Activated CD8-positive, alpha-beta T cell treated with anti-CD3 and anti-CD28 coated beads, Interleukin-2, amount 10 ng/mL, durations not matched to agents 7 days and 5 days (primary cell): ENCODE data around the gene ETV3. TPM values are rescaled to one million over a fixed set of nuclear protein-coding genes. Genes with fewer than 3 reads are reported as not detected.

Source experiments
- ATAC-seq: fragments of 150-1000 bp; cut with Tn5 transposase; one replicate; pipeline ENCODE4 v1.10.0; 2021; ENCODE audit warnings: moderate library complexity
- CTCF ChIA-PET: fragments of 350-600 bp; sonication (Branson Sonifier 250); formaldehyde crosslinking; loops from one replicate; lab custom pipeline; 2021; ENCODE audit warnings: antibody characterized with exemption; lab: Charles Lee
- POLR2A ChIA-PET: fragments of 350-600 bp; sonication (Branson Sonifier 250); formaldehyde crosslinking; loops from one replicate; lab custom pipeline; 2021; ENCODE audit warnings: antibody characterized with exemption; lab: Charles Lee
- DNase-seq: peaks from one replicate; pipeline ENCODE4 v3.0.0-alpha.2; 2020
- H3K27ac Mint-ChIP-seq: one replicate; pipeline ENCODE4 v1.8.0; 2021; ENCODE audit warnings: mild to moderate bottlenecking, mixed read lengths
- H3K27me3 Mint-ChIP-seq: one replicate; pipeline ENCODE4 v1.8.0; 2021; ENCODE audit warnings: low read depth, mixed read lengths
- H3K36me3 Mint-ChIP-seq: one replicate; pipeline ENCODE4 v1.8.0; 2021; ENCODE audit warnings: low read depth, mixed read lengths
- H3K4me1 Mint-ChIP-seq: one replicate; pipeline ENCODE4 v1.8.0; 2021; ENCODE audit warnings: low read depth, mixed read lengths
- H3K4me3 Mint-ChIP-seq: one replicate; pipeline ENCODE4 v1.8.0; 2021; ENCODE audit warnings: mild to moderate bottlenecking, mixed read lengths
- H3K9me3 Mint-ChIP-seq: one replicate; pipeline ENCODE4 v1.8.0; 2022; ENCODE audit warnings: mixed read lengths; ENCODE audit not compliant: insufficient read depth
- total RNA-seq, 2 experiments: library from RNA; stranded (reverse); gene quantifications; one replicate each; pipeline ENCODE4 v1.2.3, GENCODE V29; 2021

The ETV3 gene
- total RNA-seq, 2 experiments from 2014 or later = 38.2 to 40.2 TPM

- Mint-ChIP-seq H3K4me3 (no peak overlapping the region), H3K4me1 (peaks cover 2% of the 10 kb centered on the region), H3K27ac (no peak overlapping the region), H3K27me3 (peaks cover 27% of the 10 kb centered on the region), H3K36me3 (no peaks in the 10 kb centered on the region), H3K9me3 (no peaks in the 10 kb centered on the region)
- CTCF ChIA-PET = interaction anchor here (0.7 to 4.1 kb wide), 17 partner anchors 9 to 235 kb away, joined by 3 to 28 read pairs (median 4); no protein-coding TSS in a partner anchor
- DNase-seq = peak; percentile 60
- peak; percentile 47 for ATAC-seq
- POLR2A ChIA-PET = interaction anchor here (0.6 to 1.2 kb wide), 2 partner anchors 10 to 210 kb away, joined by 3 to 5 read pairs; no protein-coding TSS in a partner anchor
These were observed 64.1 kb downstream of the ETV3 start for GRCh38 chr1:157073944-157074685.

Other genes starting within 250 kb of the ETV3 start
- under 1 TPM; 0.21 to 0.40 TPM for gene PEAR1, start 244.7 kb downstream of the ETV3 start, total RNA-seq
- not detected for gene LRRC71, start 217.8 kb downstream of the ETV3 start, total RNA-seq
- 10 to 100 TPM; 15.3 to 16.6 TPM for gene ARHGEF11, start 92.7 kb downstream of the ETV3 start, total RNA-seq
- not detected for gene ETV3L, start 38.6 kb downstream of the ETV3 start, total RNA-seq